GM18951 (cell line): ENCODE results near the gene USP44.
"Not testable (repeated sequence)": the region's sequence is repeated elsewhere in the genome, so short reads cannot be mapped to it uniquely, and the experiment has no call there.

Source experiments
- POLR2A ChIP-seq: IDR thresholded peaks from 4 replicates; pipeline ENCODE4 v1.6.1; 2011; ENCODE audit warnings: mild to moderate bottlenecking; ENCODE audit not compliant: insufficient read length, insufficient read depth; ENCODE audit errors: extremely low read depth
- in situ Hi-C: fragments of 300-500 bp; cut with MboI; formaldehyde crosslinking; loops from one replicate; pipeline ENCODE4 v1.12.0; 2022; ENCODE audit warnings: low sequenced_read_pairs, mixed read lengths, inconsistent platforms; ENCODE audit not compliant: unreplicated experiment

The USP44 gene

GRCh38 chr12:95551305-95551704, at the start of gene USP44:
Gene USP44 (minus strand): TSS chr12:95551476. CDS start chr12:95534256, 17,220 bp downstream.
- no peak for TF ChIP-seq POLR2A
- in situ Hi-C loops: no loop called here

- in situ Hi-C loops: no loop called here
- no peak for TF ChIP-seq POLR2A
Observed at GRCh38 chr12:95600567-95600966, 49.3 kb upstream of the USP44 start.

- in situ Hi-C loops: no loop called here
Observed at GRCh38 chr12:95599880-95600279, 48.6 kb upstream of the USP44 start.

GRCh38 chr12:95594136-95594535, 42.9 kb upstream of the USP44 start:
- in situ Hi-C loops: no loop called here
- TF ChIP-seq POLR2A: no peak

More at GRCh38 chr12:95599880-95600279, 48.6 kb upstream of the USP44 start:
- no peak for TF ChIP-seq POLR2A

GRCh38 chr12:95593266-95593871, 42.1 kb upstream of the USP44 start:
- no peak for TF ChIP-seq POLR2A
- in situ Hi-C loops: no loop called here

- in situ Hi-C loops: no loop called here
- no peak for TF ChIP-seq POLR2A
Observed at GRCh38 chr12:95591731-95592130, 40.5 kb upstream of the USP44 start.

GRCh38 chr12:95590775-95591174, 39.5 kb upstream of the USP44 start:
- TF ChIP-seq POLR2A: no peak
- in situ Hi-C loops: no loop called here

GRCh38 chr12:95583933-95584332, 32.7 kb upstream of the USP44 start:
- in situ Hi-C loops: no loop called here
- TF ChIP-seq POLR2A: no peak

GRCh38 chr12:95582230-95583058, 31.2 kb upstream of the USP44 start:
- in situ Hi-C loops: no loop called here
- TF ChIP-seq POLR2A: no peak

- no peak for TF ChIP-seq POLR2A
- in situ Hi-C loops: no loop called here
Observed at GRCh38 chr12:95577820-95578219, 26.5 kb upstream of the USP44 start.

GRCh38 chr12:95574799-95575452, 23.6 kb upstream of the USP44 start:
- TF ChIP-seq POLR2A: no peak
- in situ Hi-C loops: no loop called here

GRCh38 chr12:95573951-95574576, 22.8 kb upstream of the USP44 start:
- TF ChIP-seq POLR2A: no peak
- in situ Hi-C loops: no loop called here

- no peak for TF ChIP-seq POLR2A
- in situ Hi-C loops: no loop called here
Observed at GRCh38 chr12:95571369-95571768, 20.1 kb upstream of the USP44 start.

GRCh38 chr12:95568045-95568444, 16.8 kb upstream of the USP44 start:
- in situ Hi-C loops: not testable (repeated sequence)
